ENCODE results near the gene CARD19.

Gene CARD19

GRCh38 chr9:93122721-93123221 is 26.8 kb downstream of the CARD19 start:
- no peak for DNase-seq

DNA sequence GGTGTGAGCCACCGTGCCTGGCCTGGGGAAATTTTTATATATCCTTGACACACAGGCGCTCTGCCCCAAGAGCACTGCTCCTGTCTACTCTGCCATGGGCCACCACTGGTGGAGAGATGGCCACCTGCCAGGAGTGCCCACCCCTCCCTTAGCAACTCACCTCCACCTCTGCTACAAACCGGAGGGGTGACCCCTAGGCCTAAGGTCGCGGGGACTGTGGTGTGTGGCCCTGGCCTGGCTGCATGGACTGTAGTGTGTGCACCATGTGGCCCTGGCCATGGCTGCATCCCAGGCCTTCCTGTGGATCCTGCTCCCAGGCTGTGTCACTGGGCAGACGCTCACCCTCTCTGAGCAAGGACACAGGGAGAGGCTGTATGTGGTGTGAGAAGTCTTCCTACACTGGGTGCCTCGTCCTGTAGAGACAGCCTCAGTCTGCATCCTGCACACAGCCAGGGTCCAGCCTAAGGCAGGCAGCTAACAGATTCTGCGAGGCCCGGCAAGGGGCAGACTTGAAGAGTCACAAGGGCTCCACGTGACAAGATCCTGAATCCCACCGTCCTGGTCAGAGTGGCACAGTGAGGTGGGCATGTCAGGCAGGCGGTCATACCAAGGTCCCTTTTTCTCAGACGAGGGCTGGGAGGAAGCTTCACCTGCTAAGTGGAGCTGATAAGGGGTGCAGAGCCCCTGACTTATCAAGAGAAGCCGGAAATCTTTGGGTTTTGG is 27.7 kb downstream of the CARD19 start:
- DNase-seq: no peak

- no peak for DNase-seq
Measured at GRCh38 chr9:93124793-93125192, 28.8 kb downstream of the CARD19 start.

DNA sequence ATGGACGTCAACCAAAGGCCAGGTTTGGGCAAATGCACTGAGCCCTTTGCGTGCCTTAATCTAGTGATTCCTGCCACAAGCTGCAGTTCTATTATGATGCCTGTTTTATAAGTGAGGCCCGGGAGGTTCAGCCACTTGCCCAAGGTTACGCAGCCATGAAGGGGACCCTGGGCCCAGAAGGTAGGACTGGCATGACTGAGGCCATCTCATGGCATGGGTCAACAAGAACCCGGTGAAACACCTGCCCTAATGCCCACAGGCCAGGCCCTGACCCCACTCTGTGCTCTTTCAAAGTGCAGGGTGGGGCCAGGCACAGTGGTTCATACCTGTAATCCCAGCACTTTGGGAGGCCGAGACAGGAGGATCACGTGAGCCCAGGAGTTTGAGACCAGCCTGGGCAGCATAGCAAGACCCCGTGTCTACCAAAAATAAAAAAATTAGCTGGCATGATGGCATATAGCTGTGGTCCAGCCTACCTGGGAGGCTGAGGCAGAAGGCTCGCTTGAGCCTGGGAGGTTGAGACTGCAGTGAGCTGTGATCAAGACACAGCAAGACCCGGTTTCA is 29.4 kb downstream of the CARD19 start:
- no peak for DNase-seq

DNA sequence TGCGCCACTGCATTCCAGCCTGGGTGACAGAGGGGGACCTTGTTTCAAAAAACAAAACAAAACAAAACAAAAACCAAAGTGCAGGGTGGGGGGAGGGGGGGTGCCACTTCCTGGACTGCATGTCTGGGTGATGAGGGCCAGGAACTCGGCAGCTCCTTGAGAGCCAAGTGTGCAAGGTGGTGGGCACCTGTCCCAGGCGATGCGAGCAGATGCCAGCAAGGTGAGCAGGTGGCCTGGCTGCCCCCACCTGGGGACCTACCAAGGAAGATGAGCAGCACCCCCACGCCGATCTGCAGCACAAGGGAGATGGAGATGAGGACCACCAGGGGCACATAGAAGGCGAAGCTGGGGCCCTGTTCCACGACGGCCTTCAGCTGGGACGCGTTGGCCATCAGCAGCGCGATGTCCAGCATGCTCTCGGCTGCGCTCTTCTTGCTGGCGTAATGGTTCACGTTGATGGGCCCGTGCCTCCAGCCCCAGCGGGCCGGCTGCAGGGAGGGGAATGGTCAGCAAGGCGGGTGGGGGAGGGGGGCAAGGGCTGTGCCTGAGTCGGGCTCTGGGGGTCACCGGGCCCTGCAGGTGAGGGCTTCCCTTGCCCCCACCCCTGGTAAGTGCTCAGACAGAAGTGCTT is 30.2 kb downstream of the CARD19 start:
- DNase-seq: no peak

DNA sequence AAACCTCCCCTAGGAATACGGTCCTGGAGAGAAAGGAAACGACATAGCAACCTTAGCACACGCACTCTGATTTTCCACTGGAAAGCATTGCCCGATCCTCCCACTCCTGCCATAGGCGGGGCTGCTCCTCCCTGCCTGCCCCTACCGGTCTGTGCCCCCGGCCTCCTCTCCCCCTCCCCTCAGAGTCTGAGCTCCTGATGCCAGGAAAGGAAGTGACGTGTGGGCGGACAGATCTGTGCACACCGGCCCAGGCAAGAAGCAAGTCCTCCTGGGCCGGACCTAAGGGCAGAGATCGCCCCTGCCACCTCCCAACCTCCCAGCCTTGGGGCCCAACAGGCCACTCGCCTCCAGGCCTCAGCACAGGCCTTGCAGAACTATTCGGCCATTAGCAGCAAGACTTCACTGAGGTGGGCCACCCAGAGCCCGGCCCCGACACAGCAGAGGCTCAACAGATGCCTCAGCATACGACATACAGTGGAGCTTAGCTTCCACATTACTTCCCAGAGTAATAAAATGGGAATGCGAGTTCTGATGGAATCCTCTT is 30.9 kb downstream of the CARD19 start:
- DNase-seq: no peak

- no peak for DNase-seq
Measured at GRCh38 chr9:93127395-93127911, 31.4 kb downstream of the CARD19 start.

DNA sequence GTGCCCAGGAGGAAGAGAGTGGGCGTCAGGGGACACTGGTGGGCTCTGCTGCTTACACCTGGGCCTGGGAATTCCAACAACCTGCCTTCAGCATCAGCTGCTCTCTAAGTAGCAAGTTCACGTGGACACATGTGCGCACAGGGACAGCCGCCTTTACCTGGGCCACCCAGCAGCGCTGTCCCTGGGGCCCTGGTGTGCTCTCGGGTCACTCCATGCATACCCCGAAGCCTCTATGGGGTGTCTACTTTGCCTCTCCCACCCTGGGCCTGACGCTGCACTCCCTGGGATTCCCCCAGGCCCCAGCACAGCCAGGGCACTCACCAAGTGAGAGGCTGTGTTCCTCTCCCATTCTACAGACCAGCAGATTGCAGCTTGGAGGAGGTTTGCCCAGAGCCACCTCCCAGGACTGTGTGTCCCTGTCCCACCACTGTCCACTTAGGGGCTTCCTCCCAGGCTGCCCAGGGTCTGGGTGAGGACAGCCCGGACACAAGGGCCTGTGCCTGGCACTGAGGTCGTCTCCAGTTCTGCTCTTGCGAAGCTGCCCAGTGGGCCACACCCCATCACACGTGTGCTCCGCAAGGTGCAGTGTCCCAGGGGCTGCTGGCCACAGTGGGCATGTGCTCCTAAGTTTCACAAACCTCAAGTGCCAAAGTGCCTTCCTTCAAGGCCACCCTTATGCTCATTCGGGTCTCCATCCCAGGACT is 32.1 kb downstream of the CARD19 start:
- no peak for DNase-seq

DNA sequence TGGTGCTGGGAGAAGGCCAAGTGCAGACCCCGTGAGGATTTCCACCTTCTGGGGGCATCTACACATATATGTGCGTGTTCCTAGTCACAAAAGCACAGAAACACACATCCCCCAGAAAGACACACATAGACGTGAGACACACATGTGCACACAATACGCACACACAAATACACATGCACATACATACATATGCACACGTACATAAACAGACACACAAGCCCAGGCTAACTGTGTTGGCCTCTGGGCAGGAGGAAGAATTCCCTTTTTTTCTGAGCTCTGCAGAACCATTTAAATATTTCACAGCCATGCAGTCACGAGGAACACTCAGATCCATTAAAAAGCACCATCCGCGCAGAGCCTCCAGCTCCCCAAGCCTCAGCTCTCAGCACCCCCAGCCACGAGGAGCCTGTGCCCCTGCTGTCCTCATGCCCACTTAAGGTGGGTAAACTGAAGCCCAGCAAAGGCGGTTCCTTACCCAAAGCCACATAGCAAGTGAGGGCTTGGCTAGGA is 32.8 kb downstream of the CARD19 start:
- no peak for DNase-seq

DNA sequence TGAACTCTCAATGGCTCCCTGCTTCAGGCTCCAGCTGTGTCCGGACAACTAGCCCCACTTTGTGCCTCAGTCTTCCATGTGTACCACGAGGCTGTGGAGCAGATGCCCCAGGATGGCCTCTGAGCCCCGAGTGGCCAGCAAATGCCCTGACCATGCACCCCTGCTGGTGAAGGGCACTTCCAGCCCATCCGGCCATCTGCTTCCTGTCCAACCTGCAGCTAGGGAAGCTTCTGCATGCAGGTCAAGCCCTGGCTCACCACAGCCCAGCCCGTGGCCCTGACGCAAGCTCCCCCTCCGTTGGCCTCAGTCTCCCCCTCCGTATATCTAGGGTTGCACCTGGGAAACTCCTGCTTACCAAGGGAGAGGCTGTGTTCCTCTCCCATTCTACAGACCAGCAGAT is 33.3 kb downstream of the CARD19 start:
- DNase-seq: no peak

DNA sequence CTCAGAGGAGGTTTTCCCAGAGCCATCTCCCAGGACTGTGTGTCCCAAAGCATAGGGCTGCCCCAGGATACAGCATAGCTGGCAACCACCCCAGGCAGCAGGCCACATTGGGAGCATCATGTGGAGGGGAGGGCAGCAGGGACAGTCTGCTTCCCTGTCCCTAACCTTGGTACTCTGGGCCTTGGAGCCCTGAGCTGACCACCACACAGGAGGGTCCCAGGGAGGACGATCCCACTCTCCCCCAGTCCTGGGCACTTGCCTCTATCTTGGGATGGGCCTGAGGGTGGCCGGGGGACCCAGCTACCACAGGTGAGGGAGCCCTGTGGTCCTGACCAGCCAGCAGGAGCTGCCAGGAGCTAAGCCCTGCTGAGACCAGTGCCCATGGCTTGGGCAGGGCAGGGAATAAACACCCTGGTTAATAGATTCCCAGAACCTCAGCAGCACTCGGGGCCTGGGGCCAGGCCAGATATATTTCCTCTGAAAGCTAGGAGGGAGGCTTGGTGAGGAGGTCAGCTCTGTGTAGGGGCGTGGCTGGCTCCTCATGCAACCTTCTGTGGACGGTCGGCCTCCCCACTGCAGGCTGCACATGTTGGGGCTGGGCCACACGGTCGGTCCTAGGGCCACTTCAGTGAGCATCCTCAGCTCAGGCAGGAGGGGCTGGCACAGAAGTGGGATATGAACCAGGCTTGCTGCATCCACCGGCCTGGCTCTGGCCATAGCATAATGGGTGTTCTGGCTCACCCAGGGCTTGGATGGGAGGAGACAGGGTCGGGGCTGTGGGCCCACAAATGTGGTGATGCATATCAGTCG is 33.9 kb downstream of the CARD19 start:
- no peak for DNase-seq

DNA sequence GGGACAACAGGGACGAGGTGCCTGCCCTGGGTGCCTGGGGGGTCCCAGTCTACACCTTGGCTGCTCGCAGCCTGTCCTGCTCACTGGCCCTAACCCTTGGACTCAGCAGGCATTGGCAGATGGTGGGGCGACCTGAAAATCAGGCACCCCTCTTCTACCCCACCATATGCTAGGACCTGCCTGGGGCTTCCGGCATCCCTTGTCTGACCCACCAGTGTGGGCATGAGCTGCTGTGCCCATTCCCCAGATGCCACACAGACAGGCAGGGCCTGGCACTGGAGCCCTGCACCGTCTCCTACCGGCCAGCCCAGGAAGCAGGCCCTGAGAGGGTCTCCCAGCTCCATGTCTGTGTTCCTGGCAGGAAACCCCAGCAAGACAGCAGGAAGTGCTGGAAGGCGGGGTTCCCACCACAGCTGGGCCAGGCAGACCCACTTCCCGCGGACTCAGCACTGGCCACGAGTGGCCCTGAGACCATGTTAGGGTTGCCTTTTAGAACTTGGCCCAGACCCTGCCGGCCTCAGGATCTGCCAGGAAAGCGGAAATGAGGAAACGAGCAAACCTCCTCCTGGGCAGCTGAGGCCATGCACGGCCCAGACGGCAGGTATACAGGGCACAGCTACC is 35.0 kb downstream of the CARD19 start:
- DNase-seq: no peak

GRCh38 chr9:93131599-93132286 is 35.7 kb downstream of the CARD19 start:
- no peak for DNase-seq

- no peak for DNase-seq
Measured at GRCh38 chr9:93132287-93132927, 36.4 kb downstream of the CARD19 start.

- no peak for DNase-seq
Measured at GRCh38 chr9:93132946-93133680, 37.1 kb downstream of the CARD19 start.

- peak; percentile 29 for DNase-seq
Measured at GRCh38 chr9:93133681-93134014, 37.6 kb downstream of the CARD19 start.

DNA sequence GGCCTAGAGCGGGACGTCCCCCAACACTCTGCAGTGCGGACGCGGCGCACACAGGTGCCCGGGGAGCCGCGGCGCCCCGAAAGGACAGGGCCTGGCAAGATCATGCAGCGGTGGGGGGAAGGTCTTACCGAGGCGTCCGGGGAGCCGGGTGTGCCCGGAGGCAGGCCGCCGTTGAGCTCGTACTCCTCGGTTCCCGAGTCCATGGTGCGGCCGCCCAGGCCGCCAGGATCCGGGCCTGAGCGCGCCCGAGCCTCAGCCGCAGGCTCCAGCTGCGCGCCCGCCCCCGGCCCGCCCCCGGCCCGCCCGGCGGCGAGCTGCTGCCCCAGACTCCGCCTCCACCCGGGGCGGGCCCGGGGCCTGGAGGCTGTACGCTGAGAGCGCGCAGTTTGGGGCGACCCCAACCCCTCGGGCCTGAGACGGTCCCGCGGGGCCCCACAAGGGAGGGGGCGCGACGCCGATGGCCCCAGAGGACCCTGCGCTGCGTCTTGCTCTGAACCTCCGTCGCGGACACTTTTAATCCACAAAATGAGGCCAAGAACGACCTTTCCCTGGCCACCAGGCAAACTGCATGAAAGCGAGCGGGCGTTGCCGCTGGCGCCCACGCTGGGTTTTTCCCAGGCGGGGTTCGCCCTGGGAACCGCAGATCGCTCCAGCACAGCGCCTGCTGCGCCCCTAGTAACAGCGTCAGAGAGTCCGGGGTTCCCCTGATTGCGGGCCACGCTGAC is 38.2 kb downstream of the CARD19 start, which contains the start of gene NINJ1:
Gene NINJ1, minus strand, starts transcription at position 237 of the 725 bp plus-strand sequence. Its CDS starts 34 bp downstream, at position 203.
- DNase-seq: peak; percentile 79

DNA sequence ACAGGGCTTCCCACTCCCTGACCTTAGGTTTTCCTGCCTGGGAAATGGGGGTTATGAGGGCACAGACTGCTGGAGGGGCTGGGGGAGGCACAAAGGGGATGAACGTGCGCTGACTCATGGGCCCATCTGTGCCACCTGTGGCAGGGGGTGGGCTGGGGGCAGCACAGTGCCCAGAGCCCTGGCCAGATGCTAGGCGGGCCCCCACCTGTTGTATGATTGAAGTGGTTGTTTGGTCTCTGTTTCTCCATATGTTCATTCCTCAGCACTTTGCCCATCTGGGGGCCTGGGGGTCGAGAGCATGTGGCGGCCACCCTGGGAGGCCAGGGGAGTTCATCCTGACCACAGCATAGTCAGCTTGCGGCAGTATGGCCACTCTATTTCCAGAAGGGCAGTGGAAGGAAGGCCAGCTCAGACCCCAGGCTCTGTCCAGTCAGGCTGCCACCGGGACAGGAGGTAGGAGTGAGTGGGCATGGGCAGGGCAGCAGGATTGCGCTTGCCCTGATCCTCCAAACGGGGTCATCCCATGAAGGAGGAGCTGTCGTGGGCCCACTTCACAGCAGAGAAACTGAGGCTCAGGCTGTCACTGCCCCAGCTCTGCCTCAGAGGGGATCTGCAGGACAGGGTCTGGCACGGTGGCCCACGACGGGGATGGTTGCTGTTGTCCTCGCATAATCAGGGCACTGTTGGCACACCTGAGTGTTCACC is 38.9 kb downstream of the CARD19 start:
- no peak for DNase-seq
